Fibroblast of the aortic adventitia (primary cell): ENCODE data around the gene KLK6. TPM values are rescaled to one million over a fixed set of nuclear protein-coding genes. Genes with fewer than 3 reads are reported as not detected.

Experiments
- DNase-seq: peaks from one replicate; pipeline ENCODE4 v3.0.0-alpha.2; 2010; ENCODE audit warnings: low read depth
- H3K4me3 ChIP-seq: 2 replicates; pipeline ENCODE4 v1.5.1; 2011; ENCODE audit warnings: low read depth, mild to moderate bottlenecking, control low read depth, low read length, moderate library complexity
- total RNA-seq: library from RNA; depleted of rRNA; stranded (reverse); fragments of >200 nt; gene quantifications from 2 replicates; pipeline ENCODE4 v1.2.3, GENCODE V29; 2012; ENCODE audit warnings: low replicate concordance
- TF ChIP-seq, protein P1 (sequence below): IDR thresholded peaks from 2 replicates; pipeline ENCODE4 v1.5.1; 2011; ENCODE audit warnings: mild to moderate bottlenecking, low read length, control low read depth, inconsistent platforms; ENCODE audit not compliant: insufficient read depth

KLK6 gene
- total RNA-seq, 1 donor, result not detected

DNA sequence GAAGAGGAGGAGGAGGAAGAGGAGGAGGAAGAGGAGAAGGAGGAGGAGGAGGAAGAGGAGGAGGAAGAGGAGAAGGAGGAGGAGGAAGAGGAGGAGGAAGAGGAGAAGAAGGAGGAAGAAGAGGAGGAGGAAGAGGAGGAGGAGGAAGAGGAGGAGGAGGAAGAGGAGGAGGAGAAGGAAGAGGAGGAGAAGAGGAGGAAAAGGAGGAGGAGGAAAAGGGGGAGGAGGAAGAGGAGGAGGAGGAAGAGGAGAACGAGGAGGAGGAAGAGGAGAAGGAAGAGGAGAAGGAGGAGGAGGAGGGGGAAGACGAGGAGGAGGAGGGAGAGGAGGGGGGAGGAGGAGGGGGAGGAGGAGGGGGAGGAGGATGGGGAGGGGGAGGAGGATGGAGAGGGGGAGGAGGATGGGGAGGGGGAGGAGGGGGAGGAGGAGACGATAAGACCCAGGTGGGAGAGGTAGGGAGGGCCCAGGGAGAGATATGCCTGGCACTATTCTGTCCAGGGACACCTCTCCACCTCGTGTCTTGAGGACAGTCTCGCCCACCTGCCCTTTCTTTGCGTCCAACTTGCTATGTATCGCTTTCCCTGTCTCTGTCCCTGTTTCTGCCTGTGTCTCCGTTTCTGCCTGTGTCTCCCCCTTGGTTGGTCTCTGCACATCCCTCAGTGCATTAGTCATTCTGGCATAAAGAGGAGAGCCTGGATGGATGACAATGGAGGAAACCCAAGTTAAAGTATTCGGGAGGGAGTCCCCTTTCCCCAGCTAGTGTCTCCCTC is 9.5 kb downstream of the KLK6 start:
- H3K4me3 ChIP-seq, result no peak overlapping the region
- TF ChIP-seq, protein P1, sequence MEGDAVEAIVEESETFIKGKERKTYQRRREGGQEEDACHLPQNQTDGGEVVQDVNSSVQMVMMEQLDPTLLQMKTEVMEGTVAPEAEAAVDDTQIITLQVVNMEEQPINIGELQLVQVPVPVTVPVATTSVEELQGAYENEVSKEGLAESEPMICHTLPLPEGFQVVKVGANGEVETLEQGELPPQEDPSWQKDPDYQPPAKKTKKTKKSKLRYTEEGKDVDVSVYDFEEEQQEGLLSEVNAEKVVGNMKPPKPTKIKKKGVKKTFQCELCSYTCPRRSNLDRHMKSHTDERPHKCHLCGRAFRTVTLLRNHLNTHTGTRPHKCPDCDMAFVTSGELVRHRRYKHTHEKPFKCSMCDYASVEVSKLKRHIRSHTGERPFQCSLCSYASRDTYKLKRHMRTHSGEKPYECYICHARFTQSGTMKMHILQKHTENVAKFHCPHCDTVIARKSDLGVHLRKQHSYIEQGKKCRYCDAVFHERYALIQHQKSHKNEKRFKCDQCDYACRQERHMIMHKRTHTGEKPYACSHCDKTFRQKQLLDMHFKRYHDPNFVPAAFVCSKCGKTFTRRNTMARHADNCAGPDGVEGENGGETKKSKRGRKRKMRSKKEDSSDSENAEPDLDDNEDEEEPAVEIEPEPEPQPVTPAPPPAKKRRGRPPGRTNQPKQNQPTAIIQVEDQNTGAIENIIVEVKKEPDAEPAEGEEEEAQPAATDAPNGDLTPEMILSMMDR, result no peak
- DNase-seq, result no peak

DNA sequence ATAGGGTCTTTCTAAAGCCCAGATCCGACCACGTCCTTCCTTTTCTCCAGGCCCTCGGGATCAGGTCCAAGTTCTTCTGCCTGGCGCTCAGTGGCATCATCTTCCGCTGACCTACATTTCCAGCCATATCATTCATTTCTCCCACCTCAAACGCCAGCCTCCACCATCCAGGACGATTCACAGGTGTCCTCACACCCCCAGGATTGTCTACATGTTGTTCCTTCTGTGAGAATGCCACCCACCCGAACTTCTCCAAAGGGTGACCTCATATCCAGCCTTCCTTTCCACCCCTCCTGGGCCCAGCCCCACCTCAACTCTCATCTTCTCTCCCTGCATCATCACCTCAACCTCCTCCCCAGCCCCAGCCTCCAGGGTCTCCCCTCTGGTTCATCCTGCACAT is 11.8 kb downstream of the KLK6 start:
- no peak overlapping the region for H3K4me3 ChIP-seq
- TF ChIP-seq, protein P1, result no peak
- DNase-seq, result no peak

DNA sequence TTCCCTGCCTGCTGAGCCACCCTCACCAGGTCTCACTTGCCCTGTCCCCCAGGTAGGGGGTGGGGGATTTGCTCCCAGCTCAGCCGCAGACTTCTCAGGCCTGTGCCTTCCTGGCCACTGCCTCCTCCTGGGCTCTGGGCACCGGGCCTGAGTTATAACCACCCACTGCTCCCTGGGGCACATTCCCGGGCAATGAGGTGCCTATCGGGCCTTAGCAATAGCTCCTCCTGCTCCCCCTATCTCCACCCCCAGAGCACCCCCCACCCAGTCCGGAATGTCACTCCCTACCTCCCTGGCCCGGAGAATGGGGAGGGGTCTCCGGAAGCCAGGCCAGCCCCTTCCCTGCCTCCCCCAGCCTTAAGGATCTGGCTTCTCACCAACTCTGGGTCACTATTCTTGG is 16.5 kb downstream of the KLK6 start, which contains the start of gene KLK5:
Gene KLK5, minus strand, starts transcription at position 129 of the 400 bp plus-strand sequence. CDS start 381 bp downstream, outside the sequence.
- DNase-seq, result no peak

DNA sequence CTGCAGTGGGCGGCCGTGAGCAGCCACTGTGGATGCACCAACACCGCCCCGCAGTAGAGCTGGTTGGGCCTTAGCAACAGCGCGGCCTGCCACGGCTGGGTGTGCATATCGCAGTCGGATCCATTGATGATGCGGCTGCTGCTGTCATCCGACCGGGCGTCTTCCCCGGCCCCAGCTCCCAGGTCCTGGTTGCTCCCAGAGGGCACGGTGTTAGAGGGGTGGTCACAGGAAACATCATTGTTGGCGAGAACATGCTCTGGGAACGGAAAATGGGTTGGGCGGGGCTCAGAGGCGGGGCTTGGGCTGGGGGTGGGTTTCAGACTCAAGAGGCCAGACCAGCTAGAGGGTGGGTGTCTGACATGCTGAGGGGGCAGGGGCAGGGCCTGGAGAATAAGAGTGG is 19.5 kb downstream of the KLK6 start:
- DNase-seq, result no peak
- no peak overlapping the region for H3K4me3 ChIP-seq
- TF ChIP-seq, protein P1, result no peak

More for the DNA sequence above, 16.5 kb downstream of the KLK6 start, which contains the start of gene KLK5:
- TF ChIP-seq, protein P1, result no peak
- H3K4me3 ChIP-seq, result no peak within 1 kb of the TSS

DNA sequence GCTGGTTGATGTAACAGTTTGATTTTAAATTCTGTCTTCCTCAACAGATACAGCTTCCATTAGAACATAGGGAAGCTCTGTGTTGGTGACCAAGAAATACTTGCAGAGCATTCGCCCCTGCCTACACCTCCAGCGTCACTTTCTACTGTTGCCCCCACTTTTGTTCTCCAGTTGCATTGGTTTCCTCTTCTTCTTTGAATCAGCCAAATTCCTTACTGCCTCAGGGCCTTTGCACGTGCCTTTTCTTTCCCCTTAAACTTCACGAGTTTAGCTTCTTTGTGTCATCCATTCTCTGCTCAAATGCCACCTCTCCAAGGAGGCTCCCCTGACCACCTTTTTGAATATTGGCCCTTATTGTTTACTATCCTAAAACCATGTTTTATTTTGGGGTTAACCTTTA is 22.3 kb downstream of the KLK6 start:
- H3K4me3 ChIP-seq, result no peak overlapping the region
- no peak for DNase-seq
- TF ChIP-seq, protein P1, result no peak

DNA sequence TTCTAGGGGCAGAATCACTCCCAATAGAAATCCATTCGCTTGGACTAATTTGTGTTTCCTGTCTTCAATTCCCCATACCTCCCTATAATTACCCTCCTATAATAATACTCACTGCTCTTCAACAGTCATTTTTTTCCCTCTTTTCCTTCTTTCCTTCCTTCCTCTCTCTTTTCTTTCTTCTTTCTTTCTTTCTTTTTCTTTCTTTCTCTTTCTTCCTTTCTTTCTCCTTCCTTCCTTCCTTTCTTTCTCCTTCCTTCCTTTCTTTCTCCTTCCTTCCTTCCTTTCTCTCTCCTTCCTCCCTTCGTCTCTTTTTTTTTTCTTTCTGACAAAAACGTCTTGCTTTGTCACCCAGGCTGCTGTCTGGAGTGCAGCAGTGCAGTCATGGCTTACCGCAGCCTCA is 24.6 kb downstream of the KLK6 start:
- TF ChIP-seq, protein P1, result no peak
- DNase-seq, result no peak
- H3K4me3 ChIP-seq, result no peak overlapping the region
